HG03342 (cell line): ENCODE data around the gene RPL12.
A peak's percentile ranks its signal among the peaks of the same experiment; 100 is the strongest.

Source experiments
- ATAC-seq: cut with Tn5 transposase; IDR thresholded peaks from one replicate; pipeline ENCODE4 v1.9.1; 2021; ENCODE audit warnings: mild to moderate bottlenecking, moderate library complexity; ENCODE audit not compliant: unreplicated experiment

Gene RPL12

GRCh38 chr9:127450830-127451607, at the start of gene RPL12, which contains the start of gene LRSAM1:
RPL12 (minus strand) TSS chr9:127451406; CDS start chr9:127451317, 89 bp downstream.
LRSAM1 (plus strand) TSS chr9:127451510; CDS start chr9:127454528, 3,018 bp downstream.
- ATAC-seq: peak; percentile 62

GRCh38 chr9:127500862-127501261, 49.7 kb upstream of the RPL12 start:
- no peak for ATAC-seq

- ATAC-seq: no peak
Measured at GRCh38 chr9:127500399-127500798, 49.2 kb upstream of the RPL12 start.

DNA sequence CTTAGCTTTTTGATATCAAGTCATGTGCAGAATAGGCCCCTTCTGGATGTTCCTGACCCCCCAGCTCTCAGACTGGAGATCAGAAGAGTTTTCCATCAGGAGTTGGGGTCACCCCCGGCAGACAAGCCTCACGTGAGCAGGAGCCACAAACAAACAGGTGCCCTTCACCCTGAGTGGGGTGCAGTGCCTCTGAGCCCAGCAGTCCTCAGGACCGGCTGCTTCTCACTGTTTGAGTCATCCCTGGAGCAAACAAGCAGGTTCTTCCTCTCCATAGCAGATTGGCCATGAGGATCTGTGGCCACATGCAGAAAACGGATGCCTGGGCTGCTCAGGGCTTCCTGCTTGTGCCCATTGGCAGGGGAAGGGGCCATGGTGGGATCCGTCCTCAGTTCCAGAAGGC, 47.1 kb upstream of the RPL12 start:
- no peak for ATAC-seq

DNA sequence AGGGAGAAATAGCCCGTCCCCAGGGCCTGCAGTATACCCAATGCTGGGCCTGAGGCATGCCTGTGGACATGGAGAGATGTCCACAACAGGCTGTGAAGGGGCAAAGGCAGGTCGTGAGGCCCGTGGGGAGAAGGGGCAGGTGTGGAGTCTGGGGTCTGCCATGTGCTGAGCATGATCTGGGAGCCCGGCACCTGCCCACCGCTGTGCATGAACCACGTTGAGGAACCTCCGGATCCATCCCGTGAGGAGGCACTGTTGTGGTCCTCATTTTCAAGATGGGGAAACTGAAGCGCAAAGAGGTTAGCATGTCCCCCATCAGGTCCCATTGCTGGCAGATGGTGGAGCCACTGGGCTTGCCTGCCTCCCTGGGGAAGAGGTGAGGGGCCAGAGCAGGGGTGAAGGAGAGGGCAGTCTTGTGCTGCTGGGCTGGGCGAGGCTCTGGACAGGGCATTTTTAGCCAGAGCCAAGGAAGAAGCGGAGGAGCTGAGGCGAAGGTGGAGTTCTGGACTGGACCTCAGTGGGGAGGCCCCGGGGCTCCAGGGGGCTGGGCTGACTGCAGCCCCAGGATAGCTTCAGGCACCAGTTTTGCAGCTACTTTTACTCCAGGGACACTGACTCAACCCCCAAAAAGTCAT, 46.6 kb upstream of the RPL12 start:
- no peak for ATAC-seq

GRCh38 chr9:127496974-127497373, 45.8 kb upstream of the RPL12 start:
- ATAC-seq: no peak

- ATAC-seq: no peak
Measured at GRCh38 chr9:127495884-127496555, 44.8 kb upstream of the RPL12 start.

- ATAC-seq: no peak
Measured at GRCh38 chr9:127494304-127494702, 43.1 kb upstream of the RPL12 start.

DNA sequence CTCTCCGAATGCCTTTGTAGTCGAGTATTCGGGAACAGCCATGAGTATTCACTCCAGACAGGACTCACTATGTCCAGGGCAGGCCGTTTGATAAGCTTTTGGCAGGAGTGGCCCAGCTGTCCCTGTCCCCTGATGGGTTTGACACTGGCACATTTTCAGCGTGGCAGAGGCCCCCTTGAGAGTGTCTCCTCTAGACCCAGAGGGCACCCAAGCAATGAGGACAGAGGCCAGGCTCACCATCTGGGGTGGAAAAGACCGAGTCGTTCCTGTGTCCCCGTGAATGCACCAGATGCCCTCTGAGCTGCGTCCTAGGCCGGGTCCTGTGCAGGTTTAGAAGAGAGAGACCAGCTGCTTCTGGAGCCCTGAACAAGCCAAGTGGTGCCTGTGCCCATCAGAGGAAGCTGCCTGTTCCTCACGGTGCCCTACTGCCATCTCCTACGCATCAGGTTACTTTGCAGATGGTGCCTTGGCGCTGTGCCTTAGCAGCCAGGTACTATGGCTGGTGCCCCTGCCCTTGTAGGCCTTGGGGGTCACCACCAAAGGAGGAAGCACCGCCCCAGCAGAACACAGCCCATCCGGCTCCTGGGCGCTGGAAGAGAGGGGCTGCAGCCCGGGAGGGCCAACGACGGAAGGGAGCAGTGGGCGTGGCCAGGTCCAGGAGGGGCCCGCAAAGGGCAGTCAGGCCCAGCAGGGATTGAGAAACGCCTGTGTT, 42.5 kb upstream of the RPL12 start:
- ATAC-seq: no peak

- ATAC-seq: no peak
Measured at GRCh38 chr9:127492616-127493015, 41.4 kb upstream of the RPL12 start.

GRCh38 chr9:127491516-127491915, 40.3 kb upstream of the RPL12 start:
- no peak for ATAC-seq

DNA sequence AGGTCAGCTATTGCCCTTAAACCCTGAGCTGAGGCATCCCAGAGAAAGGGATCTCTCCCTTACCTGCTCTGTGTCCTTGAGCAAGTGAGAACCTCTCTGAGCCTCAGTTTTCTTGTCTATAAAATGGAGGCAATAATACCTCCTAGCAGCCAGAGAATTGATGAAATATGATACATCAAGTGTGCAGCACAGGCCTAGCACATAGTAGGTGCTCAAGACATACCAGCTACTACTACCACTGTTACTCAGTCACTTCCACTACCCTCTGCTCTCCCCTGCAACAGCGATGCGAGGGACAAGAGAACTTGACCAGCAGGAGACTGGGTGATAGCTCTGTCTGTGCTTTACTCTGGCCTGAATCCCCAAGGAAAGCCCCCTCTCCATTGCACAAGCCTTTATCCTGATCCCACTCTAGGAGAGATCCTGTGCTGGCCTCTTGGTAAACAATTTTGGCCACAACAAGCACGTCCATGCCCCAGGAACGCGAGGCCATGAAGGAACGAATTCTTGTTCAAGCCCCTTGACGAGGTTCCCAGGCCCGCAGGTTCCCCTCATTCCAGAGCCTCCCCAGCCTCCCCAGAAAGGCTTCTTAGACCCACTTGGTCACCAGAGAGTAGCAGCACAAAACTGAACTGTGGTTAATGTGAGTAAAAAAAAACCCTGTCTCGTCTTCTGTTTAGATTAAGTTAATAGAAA, 39.5 kb upstream of the RPL12 start:
- no peak for ATAC-seq

GRCh38 chr9:127489471-127490115, 38.4 kb upstream of the RPL12 start:
- ATAC-seq: no peak

- no peak for ATAC-seq
Measured at GRCh38 chr9:127488946-127489345, 37.7 kb upstream of the RPL12 start.

GRCh38 chr9:127485995-127486394, 34.8 kb upstream of the RPL12 start:
- ATAC-seq: no peak

DNA sequence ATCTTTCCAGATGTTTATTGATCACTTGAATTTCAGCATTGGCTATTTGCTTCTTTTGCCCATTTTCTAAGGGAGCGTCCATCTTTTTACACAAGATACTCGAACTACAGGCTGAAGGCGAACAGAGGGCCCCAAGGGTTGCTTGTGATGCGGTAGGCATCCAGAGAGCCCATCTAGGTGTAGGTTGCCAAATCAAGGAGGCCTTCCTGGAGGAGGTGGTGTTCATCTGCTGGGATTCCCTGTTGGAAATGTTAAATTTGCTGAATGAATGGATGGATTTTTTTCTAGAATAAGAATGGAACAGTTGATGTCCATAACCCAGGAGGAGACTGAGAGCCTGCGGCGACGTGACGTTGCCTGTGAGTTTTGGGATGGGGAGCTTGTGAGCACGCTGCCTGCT, 31.5 kb upstream of the RPL12 start:
- ATAC-seq: no peak

DNA sequence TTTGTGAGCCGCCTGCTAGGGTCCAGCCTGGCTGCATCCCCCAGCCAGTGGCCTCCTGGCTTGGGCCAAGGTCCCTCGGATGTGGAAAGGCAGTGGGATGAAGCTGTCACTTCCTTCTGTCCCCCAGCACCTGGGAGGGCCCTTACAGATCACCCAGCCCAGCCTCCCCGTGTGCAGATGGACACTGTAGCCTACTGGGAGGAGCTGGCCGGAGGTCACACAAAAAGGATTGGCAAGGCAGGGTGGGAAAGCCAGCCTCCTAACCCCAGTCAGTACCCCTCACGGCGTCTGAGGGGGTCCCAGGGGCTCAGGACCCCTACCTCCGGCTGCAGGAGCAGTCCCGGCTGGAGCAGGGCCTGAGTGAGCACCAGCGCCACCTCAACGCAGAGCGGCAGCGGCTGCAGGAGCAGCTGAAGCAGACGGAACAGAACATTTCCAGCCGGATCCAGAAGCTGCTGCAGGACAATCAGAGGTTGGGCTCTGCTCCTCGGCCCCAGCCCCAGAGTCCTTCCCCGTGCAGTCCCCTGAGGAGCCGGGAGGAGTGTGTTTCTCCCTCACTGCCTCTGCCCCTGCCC, 28.4 kb upstream of the RPL12 start:
- no peak for ATAC-seq

- ATAC-seq: no peak
Measured at GRCh38 chr9:127474592-127474991, 23.4 kb upstream of the RPL12 start.

GRCh38 chr9:127473932-127474331, 22.7 kb upstream of the RPL12 start:
- ATAC-seq: no peak

GRCh38 chr9:127473501-127473900, 22.3 kb upstream of the RPL12 start:
- ATAC-seq: no peak
